GM23338 (cell line): ENCODE data around the gene BCAP29.

Experiments
- CREB1 ChIP-seq: fragments of 250-450 bp; sonication (Bioruptor Pico); IDR thresholded peaks from 2 replicates; pipeline ENCODE4 v1.5.0; 2020; ENCODE audit warnings: low read depth, mild to moderate bottlenecking, moderate library complexity
- CTCF ChIP-seq, 2 experiments: fragments of 200-600 bp in 1 of 2; sonication (generic) in 1 of 2; conservative IDR thresholded peaks; 2 replicates each; pipeline versions ENCODE4 v1.5.1 to v1.6.1; 2016 to 2017; ENCODE audit warnings: antibody characterized with exemption in 2 of 2, low read depth in 2 of 2, mild to moderate bottlenecking in 2 of 2, moderate library complexity in 1 of 2
- EZH2 ChIP-seq: fragments of 200-600 bp; sonication (generic); IDR thresholded peaks from one replicate; pipeline ENCODE4 v1.8.0; 2017; ENCODE audit warnings: antibody characterized with exemption, mild to moderate bottlenecking, low read depth; ENCODE audit not compliant: unreplicated experiment
- POLR2AphosphoS5 ChIP-seq: IDR thresholded peaks from 2 replicates; pipeline ENCODE4 v1.6.1; 2016; ENCODE audit warnings: antibody characterized with exemption, low read depth
- REST ChIP-seq: IDR thresholded peaks from one replicate; pipeline ENCODE4 v1.6.1; 2018; ENCODE audit warnings: antibody characterized with exemption; ENCODE audit not compliant: unreplicated experiment
- ZNF331 ChIP-seq: fragments of 250-450 bp; sonication (Bioruptor Pico); IDR thresholded peaks from 2 replicates; pipeline ENCODE4 v1.5.0; 2020; ENCODE audit warnings: low read depth, mild to moderate bottlenecking, moderate library complexity

- TF ChIP-seq CTCF (conservative IDR thresholded peaks at IDR 0.05; ENCODE audit: low read depth in 2 of 2) (no peak), POLR2AphosphoS5 (no peak), EZH2 (no peak), REST (no peak), CREB1 (CRISPR knock-in tag) (no peak), ZNF331 (CRISPR knock-in tag) (no peak)
These were observed 50.3 kb downstream of the BCAP29 start for GRCh38 chr7:107630342-107630741.
